Measurements from ENCODE around the gene CCNJL.

CCNJL gene

DNA sequence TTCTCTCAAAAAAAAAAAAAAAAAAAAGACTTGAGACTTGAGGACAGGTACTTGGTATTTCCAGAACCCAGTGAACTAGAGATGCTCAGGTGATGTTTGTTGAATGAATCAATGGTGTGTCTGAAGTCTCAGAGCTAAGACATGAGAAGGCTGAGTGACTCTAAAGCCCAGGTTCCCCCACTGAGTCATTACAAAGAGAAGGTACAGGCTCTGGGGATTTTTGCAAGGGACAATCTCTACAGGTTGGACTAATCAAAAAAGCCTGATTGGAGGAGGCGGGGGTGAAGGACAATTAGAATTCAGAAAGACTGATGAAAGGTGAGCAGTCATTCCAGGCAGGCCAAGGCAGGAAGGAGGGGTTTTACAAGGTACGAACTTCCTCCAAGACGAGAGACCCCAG lies 91.3 kb downstream of the CCNJL start:
- CTCF ChIA-PET: interaction anchor here (0.5 to 0.8 kb wide), 3 partner anchors 11 to 85 kb away, joined by 4 to 5 read pairs (median 4); no protein-coding TSS in a partner anchor
- DNase-seq (ENCODE audit: low spot score): no peak

DNA sequence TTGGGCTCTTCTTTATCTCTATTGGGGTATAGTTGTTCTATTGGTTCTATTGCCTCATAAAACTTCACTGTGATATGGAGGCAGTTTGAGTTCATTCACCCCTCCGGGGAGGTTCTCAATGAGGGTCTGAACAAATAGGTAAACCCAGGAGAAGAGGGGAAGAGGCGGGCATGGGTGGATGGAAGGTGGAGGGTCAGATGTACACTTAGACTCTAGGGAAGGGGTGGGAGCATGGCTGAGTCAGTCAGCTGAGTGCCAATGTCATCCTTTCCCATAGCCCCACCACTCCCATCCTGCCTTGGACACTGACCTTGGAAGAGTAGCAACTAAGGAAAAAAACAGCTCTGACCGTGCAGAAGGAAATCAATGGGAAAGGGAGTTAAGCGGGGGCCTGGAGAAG lies 93.0 kb downstream of the CCNJL start:
- H3K27ac ChIP-seq: no peak overlapping the region
- ChIA-PET CTCF (interaction anchor here (0.6 kb wide), 1 partner anchor 32 kb away, joined by 4 read pairs; no protein-coding TSS in a partner anchor), POLR2A (ENCODE audit: low non-redundant PET) (no interaction called here)
- DNase-seq (ENCODE audit: low spot score): no peak
- TF ChIP-seq, protein P1, sequence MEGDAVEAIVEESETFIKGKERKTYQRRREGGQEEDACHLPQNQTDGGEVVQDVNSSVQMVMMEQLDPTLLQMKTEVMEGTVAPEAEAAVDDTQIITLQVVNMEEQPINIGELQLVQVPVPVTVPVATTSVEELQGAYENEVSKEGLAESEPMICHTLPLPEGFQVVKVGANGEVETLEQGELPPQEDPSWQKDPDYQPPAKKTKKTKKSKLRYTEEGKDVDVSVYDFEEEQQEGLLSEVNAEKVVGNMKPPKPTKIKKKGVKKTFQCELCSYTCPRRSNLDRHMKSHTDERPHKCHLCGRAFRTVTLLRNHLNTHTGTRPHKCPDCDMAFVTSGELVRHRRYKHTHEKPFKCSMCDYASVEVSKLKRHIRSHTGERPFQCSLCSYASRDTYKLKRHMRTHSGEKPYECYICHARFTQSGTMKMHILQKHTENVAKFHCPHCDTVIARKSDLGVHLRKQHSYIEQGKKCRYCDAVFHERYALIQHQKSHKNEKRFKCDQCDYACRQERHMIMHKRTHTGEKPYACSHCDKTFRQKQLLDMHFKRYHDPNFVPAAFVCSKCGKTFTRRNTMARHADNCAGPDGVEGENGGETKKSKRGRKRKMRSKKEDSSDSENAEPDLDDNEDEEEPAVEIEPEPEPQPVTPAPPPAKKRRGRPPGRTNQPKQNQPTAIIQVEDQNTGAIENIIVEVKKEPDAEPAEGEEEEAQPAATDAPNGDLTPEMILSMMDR (conservative IDR thresholded peaks at IDR 0.05; ENCODE audit: low read depth): no peak

More for the DNA sequence above, 91.3 kb downstream of the CCNJL start:
- POLR2A ChIA-PET (ENCODE audit: low non-redundant PET): no interaction called here
- no peak overlapping the region for H3K27ac ChIP-seq
- TF ChIP-seq, protein P1 (conservative IDR thresholded peaks at IDR 0.05; ENCODE audit: low read depth): no peak

- POLR2A ChIA-PET (ENCODE audit: low non-redundant PET): no interaction called here
- no peak overlapping the region for H3K27ac ChIP-seq
- TF ChIP-seq, protein P1 (conservative IDR thresholded peaks at IDR 0.05; ENCODE audit: low read depth): no peak
- CTCF ChIA-PET: interaction anchor here (0.6 kb wide), 1 partner anchor 83 kb away, joined by 4 read pairs; no protein-coding TSS in a partner anchor
- DNase-seq (ENCODE audit: low spot score): peak; percentile 30
These were observed 98.8 kb downstream of the CCNJL start for GRCh38 chr5:160213537-160213936.

DNA sequence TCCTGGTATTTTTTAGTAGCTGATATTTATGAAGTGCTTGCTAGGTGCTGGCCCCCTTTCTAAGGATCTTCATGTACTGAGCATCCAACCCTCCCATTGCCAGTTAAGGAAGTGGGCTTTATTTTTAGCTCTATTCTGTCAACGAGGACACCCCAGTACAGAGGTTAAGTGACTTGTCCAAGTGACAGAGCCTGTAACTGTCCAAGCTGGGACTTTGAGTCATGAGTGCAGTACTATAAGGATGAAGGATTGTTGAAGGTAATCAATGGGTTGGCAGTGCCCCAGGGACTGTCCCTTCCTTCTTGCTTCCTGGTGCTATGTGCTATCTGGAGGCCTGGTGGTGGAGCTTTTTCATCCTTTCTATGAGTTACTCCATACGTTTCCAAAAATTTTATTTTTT lies 101.0 kb downstream of the CCNJL start:
- TF ChIP-seq, protein P1 (conservative IDR thresholded peaks at IDR 0.05; ENCODE audit: low read depth): no peak
- H3K27ac ChIP-seq: no peak overlapping the region
- ChIA-PET CTCF (interaction anchor here (0.5 to 2.5 kb wide), 5 partner anchors 12 to 408 kb away, joined by 3 to 12 read pairs (median 3); no protein-coding TSS in a partner anchor), POLR2A (ENCODE audit: low non-redundant PET) (no interaction called here)
- no peak for DNase-seq (ENCODE audit: low spot score)

GRCh38 chr5:160210606-160211005 lies 101.8 kb downstream of the CCNJL start:
- POLR2A ChIA-PET (ENCODE audit: low non-redundant PET): no interaction called here

GRCh38 chr5:160209917-160210316 lies 102.4 kb downstream of the CCNJL start:
- peak; percentile 86 for DNase-seq (ENCODE audit: low spot score)
- TF ChIP-seq, protein P1 (conservative IDR thresholded peaks at IDR 0.05; ENCODE audit: low read depth): no peak
- no peak overlapping the region for H3K27ac ChIP-seq
- CTCF ChIA-PET: interaction anchor here (0.5 to 2.5 kb wide), 5 partner anchors 8 to 181 kb away, joined by 4 to 12 read pairs (median 5); no protein-coding TSS in a partner anchor
- POLR2A ChIA-PET (ENCODE audit: low non-redundant PET): no interaction called here

More at GRCh38 chr5:160210606-160211005, 101.8 kb downstream of the CCNJL start:
- DNase-seq (ENCODE audit: low spot score): no peak
- TF ChIP-seq, protein P1 (conservative IDR thresholded peaks at IDR 0.05; ENCODE audit: low read depth): no peak
- H3K27ac ChIP-seq: no peak overlapping the region
- CTCF ChIA-PET: interaction anchor here (1.1 to 2.5 kb wide), 4 partner anchors 12 to 189 kb away, joined by 3 to 12 read pairs (median 6); no protein-coding TSS in a partner anchor
